Measurements from ENCODE around the gene SCOC. TPM values are rescaled to one million over a fixed set of nuclear protein-coding genes. Genes with fewer than 3 reads are reported as not detected.

Gene SCOC
- total and polyA plus RNA-seq, 10 of the 15 experiments (the other 5 are each of a cell fraction or from before 2014, with no cell fraction given): 28.2 to 154 (median 54.0) TPM

GRCh38 chr4:140361099-140361498 lies 12.3 kb upstream of the SCOC start:
- Histone ChIP-seq H3K4me2 (ENCODE audit: control insufficient read depth, insufficient read depth) (no peak overlapping the region), H3K27me3 (replicated peaks in 1 of 2; ENCODE audit: control insufficient read depth in 2 of 2, insufficient read depth in 2 of 2, low read length in 1 of 2) (no peaks in the 10 kb centered on the region), H3K9me3 (replicated peaks; ENCODE audit: control insufficient read depth, insufficient read depth, low read length) (no peaks in the 10 kb centered on the region), H2AFZ (ENCODE audit: control insufficient read depth, low read depth, low read length) (no peak overlapping the region), H3K27ac (ENCODE audit: control insufficient read depth, insufficient read depth) (no peak overlapping the region), H3K36me3 (ENCODE audit: control insufficient read depth in 2 of 2, insufficient read depth in 2 of 2, low read length in 1 of 2) (no peaks in the 10 kb centered on the region), H4K20me1 (ENCODE audit: control insufficient read depth, insufficient read depth) (no peaks in the 10 kb centered on the region), H3K4me1 (ENCODE audit: control insufficient read depth, insufficient read depth, low read length) (no peaks in the 10 kb centered on the region), H3K9ac (ENCODE audit: control insufficient read depth, insufficient read depth, low read length) (no peak overlapping the region), H3K79me2 (ENCODE audit: control insufficient read depth, insufficient read depth, low read length) (no peaks in the 10 kb centered on the region), H3K4me3 (no peak overlapping the region)
- FAIRE-seq (no peak), ATAC-seq (no peak), DNase-seq (ENCODE audit: low read depth, low spot score) (no peak)
- WGBS (ENCODE audit: insufficient coverage, insufficient replicate concordance, low lambda C conversion rate, missing lambda C conversion rate): 71% methylated on average over 4 of the region's 4 CpGs
- ChIA-PET POLR2A (no interaction called here), CTCF (interaction anchor here (1.0 to 5.9 kb wide), 9 partner anchors 14 to 492 kb away, joined by 3 to 88 read pairs (median 8); partner anchors contain the start of gene SCOC), SMC1A (ENCODE audit: uncharacterized antibody, unreplicated experiment) (interaction anchor here (1.4 to 3.4 kb wide), 5 partner anchors 13 to 248 kb away, joined by 4 to 39 read pairs (median 5); partner anchors contain the start of gene SCOC), RAD21 (ENCODE audit: unreplicated experiment) (interaction anchor here (0.7 to 5.0 kb wide), 2 partner anchors 31 to 248 kb away, joined by 3 to 28 read pairs; no protein-coding TSS in a partner anchor)
- no TSS peak for BruUV-seq (replicated peaks)
- TF ChIP-seq SPI1 (IDR thresholded peaks at IDR 0.05; ENCODE audit: borderline replicate concordance, insufficient read depth, low read depth, low read length): no peak
- no peak for TF ChIP-seq MTA2 (IDR thresholded peaks at IDR 0.05; ENCODE audit: low read depth)
- no peak for TF ChIP-seq ZBTB33 (IDR thresholded peaks at IDR 0.05)
- no peak for TF ChIP-seq LARP7 (IDR thresholded peaks at IDR 0.05)
- no peak for TF ChIP-seq E4F1 (IDR thresholded peaks at IDR 0.05; ENCODE audit: borderline replicate concordance, partially characterized antibody)
- no peak for TF ChIP-seq CHD4 (IDR thresholded peaks at IDR 0.05)
- no peak for TF ChIP-seq ZNF207 (IDR thresholded peaks at IDR 0.05; ENCODE audit: borderline replicate concordance)
- TF ChIP-seq, protein P1, sequence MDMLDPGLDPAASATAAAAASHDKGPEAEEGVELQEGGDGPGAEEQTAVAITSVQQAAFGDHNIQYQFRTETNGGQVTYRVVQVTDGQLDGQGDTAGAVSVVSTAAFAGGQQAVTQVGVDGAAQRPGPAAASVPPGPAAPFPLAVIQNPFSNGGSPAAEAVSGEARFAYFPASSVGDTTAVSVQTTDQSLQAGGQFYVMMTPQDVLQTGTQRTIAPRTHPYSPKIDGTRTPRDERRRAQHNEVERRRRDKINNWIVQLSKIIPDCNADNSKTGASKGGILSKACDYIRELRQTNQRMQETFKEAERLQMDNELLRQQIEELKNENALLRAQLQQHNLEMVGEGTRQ (IDR thresholded peaks at IDR 0.05; ENCODE audit: borderline replicate concordance, low read depth, low read length): no peak
- TF ChIP-seq RB1 (IDR thresholded peaks at IDR 0.05; ENCODE audit: borderline replicate concordance): no peak
- TF ChIP-seq, protein P2, sequence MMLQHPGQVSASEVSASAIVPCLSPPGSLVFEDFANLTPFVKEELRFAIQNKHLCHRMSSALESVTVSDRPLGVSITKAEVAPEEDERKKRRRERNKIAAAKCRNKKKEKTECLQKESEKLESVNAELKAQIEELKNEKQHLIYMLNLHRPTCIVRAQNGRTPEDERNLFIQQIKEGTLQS (IDR thresholded peaks at IDR 0.05; ENCODE audit: borderline replicate concordance, extremely low read depth, low read depth, low read length): no peak
- no peak for TF ChIP-seq ATF7 (IDR thresholded peaks at IDR 0.05; ENCODE audit: low read depth)
- TF ChIP-seq SKIL (IDR thresholded peaks at IDR 0.05; ENCODE audit: low read depth, poor library complexity, severe bottlenecking): no peak
- no peak for TF ChIP-seq BMI1 (IDR thresholded peaks at IDR 0.05; ENCODE audit: borderline replicate concordance)
- no peak for TF ChIP-seq STAT3 (IDR thresholded peaks at IDR 0.05; ENCODE audit: low read depth, low read length)
- TF ChIP-seq NRF1 (conservative IDR thresholded peaks at IDR 0.05; ENCODE audit: low read depth, low read length): no peak
- no peak for TF ChIP-seq SREBF2 (IDR thresholded peaks at IDR 0.05; ENCODE audit: low read length)
- no peak for TF ChIP-seq YY1 (IDR thresholded peaks at IDR 0.05; ENCODE audit: low read depth, low read length)
- intact Hi-C loops (cut with micrococcal nuclease; ENCODE audit: unreplicated experiment) (no loop called here), in situ Hi-C loops (cut with MboI) (loop anchor here (5.0 kb wide), 1 partner anchor 491 kb away; no protein-coding TSS in a partner anchor)

Measured in GM12878 (cell line).